KOPT-K1 (cell line): ENCODE measurements around the gene PKDCC.

Experiments used
- H3K27ac ChIP-seq: fragments of 200-600 bp; sonication (generic); 2 replicates; pipeline ENCODE4 v1.5.1; 2016; ENCODE audit warnings: antibody characterized with exemption, mild to moderate bottlenecking, low read depth, low read length; ENCODE audit not compliant: poor library complexity, severe bottlenecking
- H3K36me3 ChIP-seq: fragments of 200-600 bp; sonication (generic); 2 replicates; pipeline ENCODE4 v1.5.1; 2017; ENCODE audit warnings: antibody characterized with exemption, mild to moderate bottlenecking, low read length, moderate library complexity; ENCODE audit not compliant: insufficient read depth
- H3K9me3 ChIP-seq: fragments of 200-600 bp; sonication (generic); 2 replicates; pipeline ENCODE4 v1.5.1; 2017; ENCODE audit warnings: antibody characterized with exemption, low read length, mild to moderate bottlenecking; ENCODE audit not compliant: insufficient read depth, poor library complexity, severe bottlenecking

PKDCC gene

GRCh38 chr2:42041377-42042127 is 6.3 kb upstream of the PKDCC start:
- Histone ChIP-seq H3K27ac (no peak overlapping the region), H3K36me3 (no peaks in the 10 kb centered on the region), H3K9me3 (no peaks in the 10 kb centered on the region)

- Histone ChIP-seq H3K36me3 (no peaks in the 10 kb centered on the region), H3K9me3 (no peaks in the 10 kb centered on the region), H3K27ac (no peak overlapping the region)
These were observed 5.0 kb upstream of the PKDCC start for GRCh38 chr2:42042631-42043355.

DNA sequence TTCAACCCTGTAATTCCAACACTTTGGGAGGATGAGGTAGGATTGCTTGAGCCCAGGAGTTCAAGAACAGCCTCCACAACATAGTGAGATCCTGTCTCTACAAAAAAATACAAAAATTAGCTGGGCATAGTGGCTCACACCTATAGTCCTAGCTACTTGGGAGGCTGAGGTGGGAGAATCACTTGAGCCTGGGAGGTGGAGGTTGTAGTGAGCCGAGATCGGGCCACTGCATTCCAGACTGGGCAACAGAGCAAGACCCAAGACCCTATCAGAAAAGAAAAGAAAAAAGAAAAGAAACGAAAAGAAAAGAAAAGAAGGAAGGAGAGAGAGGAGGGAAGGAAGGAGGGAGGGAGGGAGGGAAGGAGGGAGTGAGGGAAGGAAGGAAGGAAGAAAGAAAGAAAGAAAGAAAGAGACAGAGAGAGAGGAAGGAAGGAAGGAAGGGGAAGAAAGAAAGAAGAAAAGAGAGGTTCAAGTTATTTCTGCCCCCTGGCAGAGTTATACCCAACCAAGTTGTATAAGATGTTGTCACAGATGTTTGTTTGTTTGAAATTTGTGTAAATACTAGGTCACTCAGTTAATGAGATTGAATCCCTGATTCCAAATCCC is 3.9 kb upstream of the PKDCC start:
- Histone ChIP-seq H3K9me3 (no peaks in the 10 kb centered on the region), H3K27ac (no peak overlapping the region), H3K36me3 (no peaks in the 10 kb centered on the region)

- no peaks in the 10 kb centered on the region for H3K9me3 ChIP-seq
- H3K27ac ChIP-seq: no peak overlapping the region
- no peaks in the 10 kb centered on the region for H3K36me3 ChIP-seq
These were observed 2.9 kb upstream of the PKDCC start for GRCh38 chr2:42044939-42045338.

DNA sequence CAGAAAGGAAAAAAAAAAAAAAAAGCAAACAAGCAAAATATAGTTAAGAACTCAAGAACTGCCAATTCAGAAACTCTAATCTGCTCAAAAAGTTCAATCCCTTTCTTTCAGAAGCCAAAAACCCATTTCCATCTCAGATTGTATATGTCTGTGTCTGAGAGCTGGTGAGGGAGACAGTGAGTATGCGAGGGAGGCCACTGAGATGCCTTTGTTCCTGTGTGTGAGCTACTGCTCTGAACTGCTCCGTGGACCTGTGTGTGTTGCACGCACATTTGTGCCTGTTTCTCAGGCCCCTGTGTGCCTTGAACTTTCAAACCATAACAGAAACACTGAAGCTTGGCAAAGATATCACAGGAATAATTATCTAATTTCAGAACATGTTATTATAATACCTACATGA is 2.5 kb upstream of the PKDCC start:
- H3K36me3 ChIP-seq: no peaks in the 10 kb centered on the region
- no peaks in the 10 kb centered on the region for H3K9me3 ChIP-seq
- H3K27ac ChIP-seq: no peak overlapping the region

DNA sequence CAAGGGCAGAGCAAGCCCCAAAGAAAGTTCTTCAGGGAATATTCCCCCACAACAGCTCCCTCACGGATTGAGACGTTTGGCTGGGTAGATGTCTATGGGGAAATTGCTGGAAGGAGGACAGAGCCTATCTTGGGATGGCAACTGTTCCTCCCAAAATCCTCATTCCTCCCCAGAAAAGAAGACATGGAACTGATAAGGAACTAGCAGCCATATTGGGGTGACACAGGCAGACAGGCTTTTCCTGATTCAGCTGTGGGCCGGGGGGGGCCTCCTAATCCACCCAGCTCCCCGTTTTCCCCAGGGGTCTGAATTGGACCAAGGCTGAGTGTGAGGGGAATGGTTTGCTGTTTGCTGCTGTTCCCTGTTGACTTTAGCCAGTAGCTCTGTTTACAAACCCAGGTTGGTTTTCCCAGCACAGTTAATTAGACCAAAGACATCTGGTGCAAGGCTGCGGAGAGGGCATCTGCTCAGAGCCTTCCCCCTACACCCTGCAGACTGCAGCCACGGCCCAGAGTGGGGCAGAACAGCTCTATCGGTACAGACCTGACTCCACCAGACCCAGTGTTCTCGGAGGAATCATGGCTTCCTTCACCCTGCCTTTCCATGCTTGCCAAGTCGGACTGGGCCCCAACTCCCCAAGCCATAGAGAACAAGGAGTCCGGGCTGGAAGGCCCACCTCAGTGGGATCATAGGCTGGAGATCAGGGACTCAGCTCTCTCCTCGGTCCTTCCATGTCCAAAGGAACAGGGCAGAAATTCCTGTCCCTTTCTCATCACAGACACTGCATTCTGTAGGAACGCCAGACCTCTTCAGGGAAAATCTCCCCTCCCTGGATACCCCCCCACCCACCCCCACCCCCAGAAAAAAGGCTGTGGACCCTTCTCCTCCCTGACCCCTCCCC is 1.7 kb upstream of the PKDCC start:
- H3K27ac ChIP-seq: no peak overlapping the region
- no peaks in the 10 kb centered on the region for H3K36me3 ChIP-seq
- no peaks in the 10 kb centered on the region for H3K9me3 ChIP-seq

- no peaks in the 10 kb centered on the region for H3K36me3 ChIP-seq
- H3K9me3 ChIP-seq: no peaks in the 10 kb centered on the region
- no peak overlapping the region for H3K27ac ChIP-seq
These were observed 868 bp upstream of the PKDCC start for GRCh38 chr2:42046819-42047487.

- Histone ChIP-seq H3K36me3 (no peaks in the 10 kb centered on the region), H3K9me3 (no peaks in the 10 kb centered on the region), H3K27ac (no peak overlapping the region)
These were observed 739 bp downstream of the PKDCC start for GRCh38 chr2:42048299-42049220.

GRCh38 chr2:42049221-42050009 is 1.6 kb downstream of the PKDCC start:
- no peaks in the 10 kb centered on the region for H3K36me3 ChIP-seq
- no peak overlapping the region for H3K27ac ChIP-seq
- H3K9me3 ChIP-seq: no peaks in the 10 kb centered on the region

DNA sequence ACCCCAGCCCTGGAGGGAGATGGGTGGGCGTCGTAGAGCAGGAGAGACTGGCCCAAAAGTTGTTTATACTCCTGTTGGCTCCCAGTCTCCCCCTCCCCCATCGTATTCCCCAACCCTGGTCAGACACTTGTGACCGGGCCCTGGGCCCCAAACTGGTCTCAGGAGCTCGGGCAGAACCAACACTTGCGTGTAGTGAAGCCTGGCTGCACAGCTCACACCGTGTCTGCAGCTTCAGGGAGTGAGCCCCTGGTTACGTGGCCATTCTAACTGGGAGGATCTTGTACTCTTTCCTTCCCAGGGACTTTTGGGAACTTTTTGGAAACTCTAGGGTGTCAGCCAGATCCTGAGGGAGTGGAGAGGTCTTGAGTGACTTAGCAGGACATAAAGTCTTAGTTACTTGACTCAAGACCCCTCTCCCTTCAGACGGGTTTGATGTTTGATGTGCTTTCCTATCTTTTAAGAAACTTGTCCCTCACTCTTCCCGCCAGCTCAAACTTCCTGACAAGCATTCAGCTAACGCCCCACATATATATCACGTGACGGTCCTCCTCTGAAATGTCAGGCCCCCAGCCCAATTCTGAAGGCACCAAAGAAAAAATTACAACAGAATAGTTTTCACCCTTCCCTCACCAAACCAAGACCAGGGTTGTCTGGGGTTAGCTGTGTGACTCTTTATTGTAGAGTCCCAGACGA is 2.3 kb downstream of the PKDCC start:
- no peaks in the 10 kb centered on the region for H3K36me3 ChIP-seq
- no peak overlapping the region for H3K27ac ChIP-seq
- H3K9me3 ChIP-seq: no peaks in the 10 kb centered on the region

DNA sequence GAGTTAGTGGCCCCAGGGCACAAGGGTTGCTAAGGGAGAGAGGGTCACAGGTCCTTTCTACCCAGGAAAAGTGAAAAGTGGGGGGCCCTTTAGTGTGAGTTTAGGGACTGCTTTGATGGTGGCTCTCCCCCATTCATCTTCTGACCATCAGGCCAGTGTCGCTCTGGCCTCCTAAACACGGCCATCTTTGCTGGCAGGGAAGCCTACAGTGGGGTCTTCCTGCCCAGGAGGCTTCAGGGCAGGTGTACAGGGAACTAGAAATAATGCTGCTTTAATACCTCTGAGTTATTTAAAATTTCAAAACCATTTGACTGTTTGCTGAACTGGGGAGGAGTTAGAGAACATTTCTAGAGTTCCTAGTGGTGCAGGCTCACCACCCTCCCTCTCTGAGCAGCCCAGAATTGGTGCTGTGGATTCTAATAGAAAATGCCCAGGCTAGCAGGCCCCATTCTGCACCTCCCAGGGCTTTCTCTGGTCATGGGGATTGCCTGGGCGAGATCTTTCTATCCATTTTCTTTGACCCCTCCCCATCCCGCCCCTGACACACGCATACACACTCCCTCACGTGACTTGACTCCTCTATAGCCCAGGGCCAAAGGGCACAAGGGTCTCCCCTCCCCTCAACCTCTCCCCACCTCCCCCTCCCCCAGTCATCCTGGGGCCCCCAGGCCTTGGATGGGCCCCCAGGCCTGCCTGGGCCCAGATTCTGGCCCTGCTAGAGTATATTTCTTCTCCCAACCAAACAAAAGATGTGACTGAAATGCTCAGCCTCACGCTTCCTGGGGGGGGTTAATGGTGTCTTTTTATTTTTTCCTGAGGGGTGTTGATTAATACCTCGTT is 3.1 kb downstream of the PKDCC start:
- Histone ChIP-seq H3K27ac (no peak overlapping the region), H3K36me3 (no peaks in the 10 kb centered on the region), H3K9me3 (no peaks in the 10 kb centered on the region)
